GM19099 (cell line): Measurements from ENCODE around the gene TAT.

ENCODE experiments used
- POLR2A ChIP-seq: IDR thresholded peaks from 3 replicates; pipeline ENCODE4 v1.6.1; 2011; ENCODE audit warnings: low read depth; ENCODE audit not compliant: insufficient read length; ENCODE audit errors: extremely low read depth

TAT gene

GRCh38 chr16:71576971-71577370 is at the start of gene TAT:
Gene TAT (minus strand): TSS chr16:71577092. CDS start chr16:71576415, 677 bp downstream.
- no peak for TF ChIP-seq POLR2A

GRCh38 chr16:71626018-71626857 is 49.3 kb upstream of the TAT start, which contains the start of gene MARVELD3:
Gene MARVELD3 (plus strand): TSS chr16:71626184. CDS start chr16:71626230, 46 bp downstream.
- no peak for TF ChIP-seq POLR2A

- TF ChIP-seq POLR2A = no peak
Observed at GRCh38 chr16:71625113-71625850, 48.4 kb upstream of the TAT start.

- TF ChIP-seq POLR2A = no peak
Observed at GRCh38 chr16:71623597-71623996, 46.7 kb upstream of the TAT start.

- no peak for TF ChIP-seq POLR2A
Observed at GRCh38 chr16:71622088-71622487, 45.2 kb upstream of the TAT start.

GRCh38 chr16:71618429-71618828 is 41.5 kb upstream of the TAT start:
- TF ChIP-seq POLR2A = no peak

- TF ChIP-seq POLR2A = no peak
Observed at GRCh38 chr16:71610936-71611871, 34.3 kb upstream of the TAT start.

- no peak for TF ChIP-seq POLR2A
Observed at GRCh38 chr16:71610447-71610846, 33.6 kb upstream of the TAT start.

GRCh38 chr16:71609066-71609465 is 32.2 kb upstream of the TAT start:
- TF ChIP-seq POLR2A = no peak

- no peak for TF ChIP-seq POLR2A
Observed at GRCh38 chr16:71600822-71601221, 23.9 kb upstream of the TAT start.

GRCh38 chr16:71594000-71594646 is 17.2 kb upstream of the TAT start:
- no peak for TF ChIP-seq POLR2A

- TF ChIP-seq POLR2A = no peak
Observed at GRCh38 chr16:71593048-71593999, 16.4 kb upstream of the TAT start.

- no peak for TF ChIP-seq POLR2A
Observed at GRCh38 chr16:71591917-71592316, 15.0 kb upstream of the TAT start.
